SU-DHL-6 (cell line): ENCODE data around the gene DCDC2C.

Experiments used
- CTCF ChIP-seq: fragments of 200-600 bp; sonication (generic); IDR thresholded peaks from one replicate; pipeline ENCODE4 v1.5.1; 2017; ENCODE audit warnings: antibody characterized with exemption, mild to moderate bottlenecking, low read length, moderate library complexity; ENCODE audit not compliant: insufficient read depth, poor library complexity, severe bottlenecking
- EZH2phosphoT487 ChIP-seq: fragments of 200-600 bp; sonication (generic), shearing (Covaris generic); conservative IDR thresholded peaks from 2 replicates; pipeline ENCODE4 v1.6.1; 2018; ENCODE audit warnings: mild to moderate bottlenecking, antibody characterized with exemption, low read length, moderate library complexity, mixed read lengths

DNA sequence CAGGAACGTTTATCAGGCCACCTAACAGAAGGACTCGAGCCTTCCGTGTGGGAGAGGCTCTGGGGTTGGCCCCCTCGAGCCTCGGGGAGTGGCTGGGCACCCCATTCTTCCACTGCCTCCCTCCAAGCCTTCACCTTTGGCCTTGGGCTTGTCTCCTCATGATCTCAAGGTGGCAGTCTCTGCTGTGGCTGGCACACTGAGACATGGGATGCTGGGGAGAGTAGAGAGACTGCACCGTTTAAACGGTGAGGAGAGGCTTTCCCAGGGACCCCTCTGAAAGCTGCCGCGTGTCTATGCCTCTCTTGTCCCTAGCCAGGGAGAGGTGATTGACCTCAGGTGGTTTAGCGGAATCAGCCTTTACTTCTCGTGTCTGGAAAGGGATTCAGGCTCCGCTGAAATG, 71.0 kb downstream of the DCDC2C start:
- TF ChIP-seq EZH2phosphoT487 (no peak), CTCF (no peak)
